Amniotic epithelial cell (primary cell): Measurements from ENCODE around the gene B4GALT6.
A peak's percentile ranks its signal among the peaks of the same experiment; 100 is the strongest.

Experiments
- DNase-seq: peaks from one replicate; pipeline ENCODE4 v3.0.0-alpha.2; 2010; ENCODE audit warnings: low read depth

B4GALT6 gene

DNA sequence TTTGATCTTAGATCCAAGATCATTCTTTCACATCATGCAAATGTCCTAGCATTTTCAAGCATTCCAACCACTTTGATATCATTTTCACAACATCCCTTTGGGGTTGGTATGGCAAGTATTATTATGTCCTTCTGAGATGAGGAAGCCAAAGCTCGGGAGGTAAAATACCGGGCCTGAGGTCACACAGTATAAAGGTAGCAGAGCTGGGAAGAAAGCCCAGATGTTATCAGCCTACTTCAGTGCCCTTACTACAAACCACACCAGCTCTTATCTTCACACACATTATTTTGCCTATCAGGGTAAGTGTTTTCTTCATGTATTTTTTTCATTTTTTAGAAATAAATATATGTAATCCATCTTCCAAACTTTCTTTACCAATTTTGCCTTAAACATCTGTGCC lies 4.2 kb upstream of the B4GALT6 start:
- no peak for DNase-seq

DNA sequence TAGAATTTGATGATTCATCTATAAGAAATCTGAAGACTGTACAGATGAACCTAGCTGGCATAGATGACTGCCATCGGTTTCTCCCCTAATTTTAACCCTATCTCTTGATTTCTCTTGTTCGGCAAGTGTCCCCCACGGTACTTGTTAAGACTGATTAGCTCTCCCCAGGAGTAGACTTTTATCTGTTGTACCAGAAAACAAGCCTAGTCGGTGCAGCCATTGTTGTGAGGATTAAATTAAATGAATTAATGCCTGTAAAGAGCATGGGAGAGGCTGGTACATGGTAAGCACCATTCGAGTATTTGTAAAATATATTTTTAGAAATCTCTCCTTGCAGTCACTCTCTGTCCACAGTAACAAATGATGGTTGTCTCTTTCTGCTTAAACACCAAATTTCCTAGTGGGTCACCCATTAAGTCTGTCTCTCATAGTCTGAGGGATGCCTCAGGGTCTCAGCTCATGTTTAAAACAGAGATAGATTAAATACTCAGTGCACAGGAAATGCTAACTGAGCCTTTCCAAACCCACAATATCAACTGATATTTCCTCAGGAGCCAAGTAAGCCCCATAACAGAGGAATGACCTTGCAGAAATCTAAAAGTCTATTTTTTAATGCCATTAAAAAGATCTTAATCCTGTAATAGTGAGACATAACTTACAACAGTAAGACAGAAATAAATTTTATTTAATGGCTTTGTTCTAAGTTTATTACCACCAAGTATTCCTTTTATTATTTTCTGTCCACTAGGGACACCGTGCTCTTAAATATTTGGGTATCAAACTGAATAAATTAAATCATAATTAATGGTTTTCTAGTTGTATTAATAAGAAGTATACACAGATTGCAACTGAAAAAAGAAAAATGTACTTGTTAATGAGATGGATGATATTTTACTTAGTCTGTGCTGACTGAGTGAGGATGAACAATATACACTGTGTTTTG lies 2.9 kb upstream of the B4GALT6 start:
- no peak for DNase-seq

DNA sequence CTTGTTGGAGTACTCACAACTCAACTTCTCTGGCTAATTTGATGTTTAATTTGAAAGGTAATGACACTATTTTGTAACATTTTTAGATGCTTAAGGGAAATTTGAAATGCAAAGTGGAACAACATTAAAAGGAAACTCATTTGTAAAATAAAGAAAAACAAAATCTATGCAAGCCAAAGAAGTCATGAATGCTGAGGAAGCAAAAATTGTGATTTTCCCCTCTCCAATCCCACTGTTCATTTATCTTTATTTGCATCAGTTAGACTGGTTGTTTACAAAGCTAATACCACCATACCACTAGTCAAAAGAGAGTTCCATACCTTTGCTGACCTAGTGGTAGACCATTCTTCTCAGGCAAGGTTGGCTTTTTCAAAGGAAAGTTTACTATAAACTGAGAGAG lies 2.2 kb upstream of the B4GALT6 start:
- DNase-seq, result no peak

DNA sequence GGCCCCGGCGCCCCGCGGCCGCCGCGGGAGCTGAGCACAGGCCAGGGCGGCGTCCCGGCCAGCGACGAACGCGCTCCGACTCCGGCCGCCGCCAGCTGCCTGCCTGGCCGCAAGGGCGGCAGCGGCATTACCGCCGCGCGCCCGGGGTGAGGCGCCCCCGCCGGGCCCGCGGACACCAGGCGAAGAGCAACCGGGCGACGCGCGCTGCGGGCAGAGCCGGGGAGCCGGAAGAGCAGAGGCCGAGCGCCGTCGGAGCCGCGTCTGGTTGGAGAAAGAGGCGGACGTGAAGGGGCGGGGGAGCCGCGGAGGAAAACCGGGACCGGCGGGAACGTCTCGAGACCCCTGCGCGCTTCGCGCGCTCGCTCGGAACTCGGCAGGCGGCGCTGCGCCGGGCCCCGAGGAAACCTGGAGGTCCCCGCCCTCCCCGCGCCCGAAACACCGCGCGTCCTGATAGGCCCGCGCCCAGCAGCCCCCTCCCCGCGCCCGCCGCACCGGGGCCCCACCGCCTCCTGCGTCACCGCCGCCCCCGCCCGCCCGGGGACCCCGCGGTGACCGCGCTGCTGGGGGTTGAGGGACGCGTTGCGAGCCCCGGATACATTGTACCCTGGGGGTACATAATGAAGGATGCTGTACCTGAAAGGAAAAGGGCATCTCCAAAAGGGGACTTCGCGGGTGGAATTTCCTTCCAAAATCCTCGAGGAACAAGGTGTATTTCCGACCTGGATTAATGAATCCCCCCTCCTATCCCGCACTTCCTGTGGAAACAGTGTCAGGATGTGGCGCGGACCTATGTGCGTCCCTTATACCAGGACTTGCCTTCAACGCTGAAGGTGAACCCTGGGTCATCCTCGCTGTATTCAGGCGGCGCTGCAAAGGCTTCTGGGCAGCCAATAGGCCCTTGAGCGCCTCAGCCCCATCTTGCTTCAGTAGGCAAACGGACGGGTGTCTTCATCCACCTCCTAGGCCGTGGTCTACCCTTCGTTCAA lies 1.0 kb upstream of the B4GALT6 start:
- peak; percentile 78 for DNase-seq

DNA sequence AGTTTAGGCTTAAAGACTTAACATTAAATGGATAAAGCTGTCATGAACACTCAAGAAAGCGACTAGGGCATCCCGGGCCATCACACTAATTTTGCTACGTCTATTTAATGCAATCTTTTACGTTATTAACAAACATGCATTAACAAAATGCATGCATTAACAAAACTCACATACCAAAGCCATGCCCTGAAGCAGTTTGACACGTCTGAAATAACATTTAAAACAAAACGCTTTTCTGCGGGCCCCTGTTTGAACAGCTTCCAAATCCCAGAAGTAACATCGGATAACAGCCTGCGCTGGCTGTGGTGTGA lies 458 bp downstream of the B4GALT6 start:
- DNase-seq, result no peak

DNA sequence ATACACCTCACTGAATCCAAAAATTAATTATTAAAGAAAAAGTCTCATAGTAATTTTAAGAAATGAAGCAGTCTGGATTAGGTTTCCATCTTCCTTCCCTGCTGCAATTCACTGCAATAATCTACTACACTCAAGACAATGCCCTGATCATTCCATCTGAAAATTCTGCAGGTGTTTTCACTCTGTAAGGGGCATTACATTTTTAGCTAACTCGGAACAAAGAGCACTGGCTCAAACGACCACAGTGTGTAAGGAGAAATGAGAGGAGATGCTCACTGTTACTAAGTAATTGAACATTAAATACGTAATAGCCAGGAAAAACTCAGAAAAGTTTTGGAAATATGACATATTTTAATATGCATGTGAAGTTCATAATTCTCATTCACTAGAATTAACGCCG lies 1.3 kb downstream of the B4GALT6 start:
- DNase-seq, result no peak

DNA sequence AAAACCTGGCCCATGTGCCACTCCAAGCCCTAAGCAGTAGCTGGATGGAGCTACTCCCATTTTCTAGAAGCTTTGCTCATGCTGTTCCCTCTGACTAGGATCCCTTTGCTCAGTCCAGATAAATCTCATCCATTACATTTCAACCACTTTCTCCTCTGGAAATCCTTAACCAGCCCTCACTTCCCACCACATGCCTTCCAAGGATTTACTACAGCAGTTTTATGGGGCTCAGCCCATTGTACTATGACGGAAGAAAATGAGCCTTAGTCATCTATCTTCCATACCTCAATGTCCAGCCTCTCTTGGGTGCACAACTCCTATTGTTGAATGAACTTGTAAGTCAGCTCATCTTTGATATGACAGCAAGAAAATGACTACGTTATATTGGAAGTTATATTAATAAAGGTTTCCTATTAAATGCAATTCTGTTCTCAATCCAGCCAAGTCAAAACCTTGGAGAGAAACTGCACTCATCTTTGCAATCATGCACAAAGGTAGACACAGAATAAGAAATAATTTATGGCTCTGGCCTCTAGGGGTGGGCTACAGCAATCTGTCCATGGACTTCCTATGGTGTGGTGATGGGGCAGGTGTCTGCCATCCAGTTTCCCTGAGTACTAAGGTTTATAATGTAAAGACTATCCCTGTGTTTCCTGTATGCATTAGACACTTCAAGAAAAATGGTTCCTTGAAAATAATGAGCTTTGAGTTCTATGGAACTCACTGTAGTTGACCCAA lies 3.4 kb downstream of the B4GALT6 start:
- no peak for DNase-seq

DNA sequence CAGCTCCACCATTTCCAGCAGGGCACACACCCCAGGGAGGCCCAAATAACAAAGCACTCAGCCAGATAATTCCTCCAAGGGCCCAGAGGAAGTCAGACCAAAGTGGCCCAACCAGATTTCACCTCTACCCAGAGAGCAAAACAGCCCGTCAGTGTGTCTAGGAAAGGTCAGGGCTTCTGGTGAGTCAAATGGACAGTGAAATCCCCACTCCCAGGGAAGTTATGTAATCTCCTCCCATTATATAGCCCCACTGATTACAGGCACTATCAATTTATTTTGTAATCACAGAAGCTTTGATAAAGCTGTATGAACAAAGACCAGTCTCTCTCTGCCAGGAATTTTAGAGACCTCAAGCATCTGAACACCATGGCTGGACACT lies 4.0 kb downstream of the B4GALT6 start:
- DNase-seq, result peak; percentile 53

DNA sequence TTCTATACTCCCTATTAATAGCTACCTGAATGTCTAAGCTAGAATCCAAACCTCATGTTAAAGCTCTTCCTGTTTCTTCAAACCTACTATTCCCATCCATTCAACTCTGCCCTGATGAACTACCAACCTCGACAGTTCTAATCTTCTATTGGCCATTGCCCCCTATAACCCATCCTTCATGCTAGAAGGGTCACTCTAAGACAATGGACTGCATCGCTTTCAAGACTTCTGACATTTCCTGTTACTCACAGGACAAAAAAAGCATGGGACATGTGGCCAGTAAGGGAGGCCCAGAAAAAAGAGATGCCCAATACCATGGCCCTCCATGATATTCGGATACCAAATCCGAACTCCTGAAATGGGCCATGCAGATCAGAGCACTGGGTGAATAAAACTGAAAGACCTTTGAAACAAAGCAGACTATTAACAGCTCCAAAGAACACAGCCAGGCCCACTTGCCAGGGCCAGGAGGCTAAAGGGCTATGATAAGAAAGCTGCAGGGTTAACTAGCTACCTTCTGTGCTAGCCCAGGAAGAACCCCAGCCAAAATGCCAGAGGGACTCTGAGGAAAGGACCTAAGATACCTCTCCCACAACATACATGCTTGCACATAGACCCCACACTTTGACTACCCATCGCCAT lies 4.5 kb downstream of the B4GALT6 start:
- DNase-seq, result no peak

DNA sequence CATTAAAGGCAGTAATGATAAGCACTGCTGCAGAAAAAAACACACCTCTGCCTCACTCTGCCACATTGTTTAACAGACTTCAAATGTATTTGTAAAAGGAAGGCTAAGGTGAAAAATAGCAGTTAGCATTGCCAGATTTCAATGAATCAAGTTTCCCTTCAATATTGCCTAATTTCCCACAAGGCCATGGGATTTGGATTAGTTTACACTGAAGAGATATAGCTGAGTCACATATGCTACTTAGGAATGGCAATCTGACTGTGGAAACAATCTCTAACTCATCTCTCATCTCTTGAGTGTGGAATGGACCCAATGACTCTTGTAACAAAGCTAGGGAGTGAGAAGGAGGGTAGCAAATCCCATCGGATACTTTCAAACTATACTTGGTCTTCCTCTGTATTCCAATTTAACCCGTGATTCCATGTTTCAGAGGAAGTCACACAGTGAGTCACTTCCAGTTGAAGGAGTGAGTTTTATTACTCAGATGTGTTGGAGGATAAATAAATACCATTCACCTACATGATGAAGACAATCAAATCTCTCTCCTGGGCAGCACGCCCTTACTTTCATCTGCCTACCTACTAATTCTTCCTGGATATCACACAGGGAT lies 5.1 kb downstream of the B4GALT6 start:
- DNase-seq, result peak; percentile 89

DNA sequence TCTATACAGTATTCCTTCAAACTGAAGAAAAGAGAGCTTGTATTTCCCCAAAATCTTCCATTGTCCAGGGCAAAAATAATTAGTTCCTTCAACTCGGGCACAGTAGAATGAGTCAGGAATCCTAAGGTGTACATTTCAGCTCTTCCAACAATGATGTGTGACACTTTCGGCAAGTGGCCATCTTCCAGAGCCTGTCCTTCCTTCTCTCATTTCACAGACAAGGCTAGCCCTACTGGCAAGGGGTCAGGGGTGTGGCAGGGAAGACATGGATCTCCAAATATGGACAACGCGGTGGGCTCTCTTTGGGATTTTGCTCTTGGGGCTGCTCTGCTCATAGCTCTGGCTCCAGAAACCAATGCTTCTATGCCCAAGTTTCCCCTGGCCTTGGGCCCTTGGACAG lies 6.0 kb downstream of the B4GALT6 start:
- DNase-seq, result no peak

DNA sequence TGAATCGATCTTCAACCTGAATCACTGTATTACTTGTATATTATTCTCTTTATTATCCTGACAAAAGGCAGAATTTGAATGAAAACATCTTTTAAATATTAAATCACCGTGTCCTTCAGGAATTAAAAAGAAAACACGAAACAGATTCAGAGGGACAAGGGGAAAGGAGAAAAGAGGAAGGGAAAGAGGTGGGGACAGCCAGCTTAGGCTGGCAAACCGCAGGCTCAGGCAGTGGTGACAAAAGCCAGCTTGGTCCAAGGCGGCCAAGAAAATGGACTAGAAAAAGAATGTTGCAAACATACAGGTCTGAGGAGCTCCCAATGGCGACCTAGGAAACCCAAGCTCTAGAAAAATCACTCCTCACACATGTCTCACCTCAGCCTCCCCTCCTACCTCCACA lies 6.8 kb downstream of the B4GALT6 start:
- no peak for DNase-seq

DNA sequence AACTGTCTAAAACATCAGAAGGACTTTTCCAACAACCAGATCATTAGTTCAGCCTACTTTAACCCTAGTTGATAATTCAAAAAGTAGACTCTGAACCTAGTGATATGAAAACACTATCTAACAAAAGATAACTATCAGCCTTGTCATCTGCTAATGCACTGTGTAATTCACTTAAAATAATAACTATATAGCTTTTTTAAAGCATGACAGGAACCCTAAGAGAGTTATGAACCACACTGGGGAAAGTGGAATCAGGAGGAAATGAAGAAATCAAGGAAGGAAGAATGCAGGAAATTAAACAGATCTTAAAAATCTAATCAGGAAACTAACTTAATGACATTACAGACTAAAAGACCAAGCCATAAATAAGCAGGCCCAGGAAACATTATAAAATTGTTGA lies 9.0 kb downstream of the B4GALT6 start:
- no peak for DNase-seq

DNA sequence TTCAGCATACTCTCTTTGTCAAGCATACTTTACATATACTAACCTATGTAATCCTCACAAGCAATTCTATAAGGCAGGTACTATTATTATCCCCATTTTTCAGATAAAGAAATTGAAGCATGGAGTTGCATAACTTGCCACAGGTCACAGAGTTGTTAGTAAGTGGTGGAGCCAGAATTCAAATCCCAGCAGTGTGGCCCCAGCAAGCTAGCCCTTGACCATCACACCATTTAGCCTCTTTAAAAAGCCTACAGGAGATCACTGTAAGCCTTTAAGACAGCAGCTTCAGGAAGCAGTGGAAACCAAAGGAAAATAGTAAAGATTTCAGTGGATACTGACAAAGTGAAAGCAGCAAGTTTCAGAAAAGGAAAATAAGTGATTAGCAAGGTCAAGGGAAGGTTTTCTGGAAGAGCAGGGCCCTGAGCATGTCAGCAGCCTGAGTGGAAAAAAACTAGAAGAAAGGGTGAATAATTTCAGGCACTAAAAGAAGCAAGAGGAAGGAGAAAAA lies 11.7 kb downstream of the B4GALT6 start:
- DNase-seq, result no peak

DNA sequence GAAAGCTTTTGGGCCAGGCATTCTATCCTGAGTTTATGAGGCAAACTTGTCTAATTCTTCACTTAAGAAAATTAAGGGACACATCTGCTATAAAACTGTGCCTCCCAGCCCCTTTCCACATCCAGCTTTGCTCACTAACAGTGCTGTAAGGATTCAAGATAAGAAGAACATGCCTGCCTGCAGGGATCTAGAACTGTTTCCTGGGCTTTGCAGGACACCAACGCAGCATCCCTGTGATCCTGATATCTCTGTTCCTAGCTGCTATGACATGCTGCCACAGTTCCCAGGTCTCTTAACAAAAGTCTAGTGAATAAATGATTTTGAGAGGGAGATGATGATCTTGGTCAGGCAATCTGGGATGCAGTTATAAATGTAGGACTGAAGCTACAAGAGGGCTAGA lies 12.4 kb downstream of the B4GALT6 start:
- DNase-seq, result no peak

DNA sequence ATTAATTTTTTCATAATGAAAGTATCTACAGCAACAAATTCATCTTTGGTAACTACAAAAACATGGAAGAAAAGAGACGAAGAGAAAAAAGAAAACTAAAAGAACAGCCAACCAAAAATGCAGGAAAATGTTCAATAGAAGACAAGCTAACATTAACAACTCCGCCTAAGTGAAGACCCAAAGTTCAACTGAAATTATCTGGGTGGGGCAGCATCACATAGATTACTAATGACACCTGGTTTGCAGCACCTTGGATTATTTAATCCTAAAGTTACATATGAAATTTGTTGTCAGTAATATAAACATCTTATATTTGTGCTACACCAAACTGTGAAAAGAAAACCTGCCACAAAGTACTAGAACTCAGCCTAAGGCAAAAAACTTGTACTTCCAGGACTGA lies 14.8 kb downstream of the B4GALT6 start:
- DNase-seq, result no peak

DNA sequence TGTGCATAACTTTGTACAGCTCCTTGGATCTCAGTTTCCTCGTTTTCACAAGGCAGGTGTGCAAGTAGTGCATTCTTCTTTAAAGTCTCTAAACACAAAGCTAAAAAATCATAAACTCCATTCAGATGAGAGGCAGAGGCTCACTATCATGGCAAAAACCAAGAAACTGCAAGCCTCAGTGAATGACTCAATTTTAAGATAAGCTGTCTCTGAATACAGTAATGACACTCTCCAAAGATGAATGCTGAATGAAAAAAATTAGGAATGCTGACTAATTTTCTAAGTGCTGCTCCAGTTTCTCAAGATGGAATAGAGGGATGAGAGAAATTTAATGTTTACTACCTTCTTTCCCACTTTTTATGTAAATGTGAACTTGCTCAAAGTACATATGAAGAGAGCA lies 17.2 kb downstream of the B4GALT6 start:
- DNase-seq, result peak; percentile 76

DNA sequence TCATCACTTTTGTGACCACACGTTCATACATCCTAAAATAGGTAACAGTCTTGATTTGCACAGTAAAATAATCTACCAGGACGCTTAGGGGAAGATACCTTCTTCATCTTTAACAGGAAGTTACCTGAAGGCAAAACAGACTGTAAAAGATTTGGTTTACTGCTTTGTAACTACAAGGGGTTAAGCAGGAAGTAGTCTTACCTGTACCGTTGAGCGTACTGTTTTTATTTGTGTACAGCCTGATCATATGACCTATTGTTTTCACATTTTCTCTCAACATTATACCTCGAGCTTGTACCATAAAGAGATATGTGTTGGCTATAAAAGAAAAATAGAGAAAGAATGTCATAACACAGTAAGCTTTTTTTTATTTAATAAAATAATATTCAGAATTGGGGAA lies 18.3 kb downstream of the B4GALT6 start:
- DNase-seq, result no peak

DNA sequence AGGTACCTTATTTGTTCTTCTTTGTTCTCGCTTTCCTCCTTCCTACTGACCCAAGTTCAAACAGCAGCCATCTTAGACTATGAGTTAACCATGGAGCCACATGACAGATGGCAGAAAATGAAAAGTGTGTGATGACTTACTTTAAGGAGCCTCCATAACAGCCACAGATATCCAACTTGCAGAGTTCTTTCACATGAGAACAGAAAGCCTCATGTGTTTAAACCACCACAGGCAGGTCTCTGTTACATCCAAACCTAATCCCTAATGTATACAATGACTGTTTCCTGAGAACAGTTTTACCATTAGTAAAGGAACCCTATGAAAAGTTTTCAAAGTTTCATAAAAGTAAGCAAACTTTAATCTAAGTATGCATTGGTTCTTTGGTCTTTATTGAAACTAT lies 20.3 kb downstream of the B4GALT6 start:
- DNase-seq, result no peak

DNA sequence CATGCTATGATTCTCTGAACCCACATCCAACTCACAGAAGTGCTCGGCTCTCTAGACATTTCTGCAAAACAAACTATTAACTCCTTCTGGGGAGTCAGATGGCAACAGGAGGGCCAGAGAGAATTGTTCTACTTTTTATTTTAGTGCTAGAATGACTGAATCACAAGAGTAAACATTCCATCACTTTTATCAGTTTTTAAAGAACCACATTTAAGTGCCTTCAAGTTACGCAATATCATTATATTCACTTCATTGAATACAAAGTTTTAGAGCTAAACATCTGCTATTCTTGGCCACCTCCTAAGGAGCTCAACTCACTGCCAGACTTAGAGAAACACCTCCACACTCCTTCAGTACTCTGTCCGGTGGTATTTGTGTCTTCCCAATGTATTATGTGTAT lies 22.4 kb downstream of the B4GALT6 start:
- DNase-seq, result peak; percentile 71

DNA sequence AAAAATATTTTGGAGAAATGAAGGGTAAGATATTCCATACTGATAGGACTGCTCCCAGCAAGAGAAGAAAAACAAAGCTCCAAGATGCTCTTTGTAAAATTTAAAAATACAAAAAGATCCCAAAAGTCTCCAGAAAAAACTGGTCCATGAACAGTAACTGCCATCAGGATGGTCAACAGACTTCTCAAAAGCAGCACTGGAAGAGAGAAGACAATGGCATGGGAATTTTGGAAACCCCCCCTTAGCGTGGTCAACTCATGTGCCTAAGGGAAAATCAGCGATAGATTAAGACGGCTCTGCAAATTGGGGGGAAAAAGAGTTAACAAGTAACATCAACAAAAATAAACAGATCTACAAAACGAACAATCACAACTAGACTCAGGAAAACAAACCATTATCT lies 23.6 kb downstream of the B4GALT6 start:
- no peak for DNase-seq
